Measurements from ENCODE around the gene PCDH15. TPM values are rescaled to one million over a fixed set of nuclear protein-coding genes. Genes with fewer than 3 reads are reported as not detected.

The PCDH15 gene
- total RNA-seq, 1 donor from 2014 or later = not detected

DNA sequence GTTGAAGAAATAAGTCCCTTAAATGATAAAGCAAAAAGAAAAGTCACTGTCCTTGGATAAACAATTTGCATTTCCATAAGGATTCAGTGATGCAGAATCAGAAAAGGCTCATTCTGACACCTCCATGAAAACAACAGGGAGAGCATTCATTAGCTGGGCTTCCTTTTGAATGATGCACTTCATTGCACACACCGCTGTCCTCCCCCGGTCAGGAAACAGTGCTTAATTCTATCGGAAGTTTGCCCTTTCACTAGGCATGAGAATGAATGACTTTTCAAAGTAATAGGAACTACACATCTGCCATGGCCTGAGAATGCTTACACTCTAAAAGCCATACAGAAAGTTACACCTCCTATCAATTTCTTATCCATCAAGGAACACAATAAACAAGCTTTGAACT lies 4.2 kb downstream of the PCDH15 start:
- DNase-seq (ENCODE audit: low spot score in 2 of 2) = no peak
- no peak overlapping the region for H3K4me3 ChIP-seq
- no peaks in the 10 kb centered on the region for H3K9me3 ChIP-seq
- intact Hi-C loops (cut with DNase I) = no loop called here
- H3K36me3 ChIP-seq = no peaks in the 10 kb centered on the region
- H3K27ac ChIP-seq = no peak overlapping the region
- no peaks in the 10 kb centered on the region for H3K27me3 ChIP-seq
- TF ChIP-seq, protein P1, sequence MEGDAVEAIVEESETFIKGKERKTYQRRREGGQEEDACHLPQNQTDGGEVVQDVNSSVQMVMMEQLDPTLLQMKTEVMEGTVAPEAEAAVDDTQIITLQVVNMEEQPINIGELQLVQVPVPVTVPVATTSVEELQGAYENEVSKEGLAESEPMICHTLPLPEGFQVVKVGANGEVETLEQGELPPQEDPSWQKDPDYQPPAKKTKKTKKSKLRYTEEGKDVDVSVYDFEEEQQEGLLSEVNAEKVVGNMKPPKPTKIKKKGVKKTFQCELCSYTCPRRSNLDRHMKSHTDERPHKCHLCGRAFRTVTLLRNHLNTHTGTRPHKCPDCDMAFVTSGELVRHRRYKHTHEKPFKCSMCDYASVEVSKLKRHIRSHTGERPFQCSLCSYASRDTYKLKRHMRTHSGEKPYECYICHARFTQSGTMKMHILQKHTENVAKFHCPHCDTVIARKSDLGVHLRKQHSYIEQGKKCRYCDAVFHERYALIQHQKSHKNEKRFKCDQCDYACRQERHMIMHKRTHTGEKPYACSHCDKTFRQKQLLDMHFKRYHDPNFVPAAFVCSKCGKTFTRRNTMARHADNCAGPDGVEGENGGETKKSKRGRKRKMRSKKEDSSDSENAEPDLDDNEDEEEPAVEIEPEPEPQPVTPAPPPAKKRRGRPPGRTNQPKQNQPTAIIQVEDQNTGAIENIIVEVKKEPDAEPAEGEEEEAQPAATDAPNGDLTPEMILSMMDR (IDR thresholded peaks at IDR 0.05) = no peak
- H3K4me1 ChIP-seq = no peaks in the 10 kb centered on the region

- Histone ChIP-seq H3K4me1 (no peaks in the 10 kb centered on the region), H3K27me3 (no peaks in the 10 kb centered on the region), H3K27ac (no peak overlapping the region), H3K36me3 (no peaks in the 10 kb centered on the region), H3K4me3 (no peak overlapping the region), H3K9me3 (no peaks in the 10 kb centered on the region)
- intact Hi-C loops (cut with DNase I) = no loop called here
- DNase-seq (ENCODE audit: low spot score in 2 of 2) = no peak
- TF ChIP-seq, protein P1 (IDR thresholded peaks at IDR 0.05) = no peak
These were observed 24.4 kb downstream of the PCDH15 start for GRCh38 chr10:54776622-54777021.

DNA sequence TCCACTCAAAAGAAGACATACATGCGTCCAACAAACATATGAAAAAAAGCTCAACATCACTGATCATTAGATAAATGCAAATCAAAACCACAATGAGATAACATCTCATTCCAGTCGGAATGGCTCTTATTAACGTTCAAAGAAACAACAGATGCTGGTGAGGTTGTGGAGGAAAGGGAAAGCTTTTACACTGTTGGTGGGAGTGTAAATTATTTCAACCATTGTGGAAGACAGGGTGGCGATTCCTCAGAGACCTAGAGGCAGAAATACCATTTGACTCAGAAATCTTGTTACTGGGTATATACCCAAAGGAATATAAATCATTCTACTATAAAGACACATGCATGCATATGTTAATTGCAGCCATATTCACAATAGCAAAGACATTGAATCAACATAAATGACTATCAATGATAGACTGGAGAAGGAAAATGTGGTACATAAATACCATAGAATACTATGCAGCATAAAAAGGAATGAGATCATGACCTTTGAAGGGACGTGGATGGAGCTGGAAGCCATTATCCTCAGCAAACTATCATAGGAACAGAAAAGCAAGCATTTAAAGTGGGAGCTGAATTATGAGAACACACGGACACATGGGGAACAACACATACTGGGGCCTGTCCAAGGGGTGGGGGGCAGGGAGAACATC lies 28.4 kb downstream of the PCDH15 start:
- intact Hi-C loops (cut with DNase I) = no loop called here
- no peak overlapping the region for H3K4me3 ChIP-seq
- DNase-seq (ENCODE audit: low spot score in 2 of 2) = no peak
- H3K27ac ChIP-seq = no peak overlapping the region
- no peaks in the 10 kb centered on the region for H3K36me3 ChIP-seq
- H3K9me3 ChIP-seq = no peaks in the 10 kb centered on the region
- TF ChIP-seq, protein P1 (IDR thresholded peaks at IDR 0.05) = no peak
- H3K27me3 ChIP-seq = no peaks in the 10 kb centered on the region
- no peaks in the 10 kb centered on the region for H3K4me1 ChIP-seq

DNA sequence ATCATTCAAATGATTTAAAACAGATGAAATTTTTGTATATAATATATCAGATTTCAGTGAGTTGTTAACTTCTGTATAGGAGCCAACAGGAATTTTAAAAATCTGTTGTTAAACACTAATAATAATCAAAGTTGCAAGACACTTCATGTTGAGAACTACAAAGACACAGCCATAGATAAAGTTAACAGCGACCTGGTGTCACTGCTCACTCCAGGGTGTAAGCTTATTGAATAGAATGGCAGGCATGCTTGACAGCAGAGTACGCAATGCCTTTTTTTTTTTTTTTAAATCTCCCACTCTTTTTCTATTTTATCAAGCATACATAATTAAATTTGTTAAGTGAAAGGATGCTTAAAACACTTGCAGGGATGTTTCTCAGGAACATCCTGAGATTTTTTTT lies 32.0 kb downstream of the PCDH15 start:
- Histone ChIP-seq H3K4me1 (no peaks in the 10 kb centered on the region), H3K36me3 (no peaks in the 10 kb centered on the region), H3K9me3 (no peaks in the 10 kb centered on the region), H3K4me3 (no peak overlapping the region), H3K27ac (no peak overlapping the region), H3K27me3 (no peaks in the 10 kb centered on the region)
- intact Hi-C loops (cut with DNase I) = no loop called here
- no peak for DNase-seq (ENCODE audit: low spot score in 2 of 2)
- TF ChIP-seq, protein P1 (IDR thresholded peaks at IDR 0.05) = no peak

GRCh38 chr10:54758791-54759190 lies 42.2 kb downstream of the PCDH15 start:
- intact Hi-C loops (cut with DNase I) = no loop called here
- TF ChIP-seq, protein P1 (IDR thresholded peaks at IDR 0.05) = no peak
- H3K4me1 ChIP-seq = no peaks in the 10 kb centered on the region

GRCh38 chr10:54749623-54750022 lies 51.4 kb downstream of the PCDH15 start:
- DNase-seq (ENCODE audit: low spot score in 2 of 2) = no peak
- intact Hi-C loops (cut with DNase I) = no loop called here
- no peaks in the 10 kb centered on the region for H3K27me3 ChIP-seq

More at GRCh38 chr10:54758791-54759190, 42.2 kb downstream of the PCDH15 start:
- H3K36me3 ChIP-seq = no peaks in the 10 kb centered on the region
- H3K9me3 ChIP-seq = no peaks in the 10 kb centered on the region
- no peak overlapping the region for H3K4me3 ChIP-seq
- no peaks in the 10 kb centered on the region for H3K27me3 ChIP-seq
- H3K27ac ChIP-seq = no peak overlapping the region
- DNase-seq (ENCODE audit: low spot score in 2 of 2) = no peak

More at GRCh38 chr10:54749623-54750022, 51.4 kb downstream of the PCDH15 start:
- TF ChIP-seq, protein P1 (IDR thresholded peaks at IDR 0.05) = no peak
- H3K4me3 ChIP-seq = no peak overlapping the region
- H3K9me3 ChIP-seq = no peaks in the 10 kb centered on the region
- no peak overlapping the region for H3K27ac ChIP-seq
- H3K36me3 ChIP-seq = no peaks in the 10 kb centered on the region
- H3K4me1 ChIP-seq = no peaks in the 10 kb centered on the region
